Osteocyte (in vitro differentiated cells): ENCODE results near the gene DOCK8. TPM values are rescaled to one million over a fixed set of nuclear protein-coding genes. Genes with fewer than 3 reads are reported as not detected.

Experiments
- DNase-seq: peaks from one replicate; pipeline ENCODE4 v3.0.0; 2021; ENCODE audit warnings: mixed read lengths; ENCODE audit not compliant: unreplicated experiment; ENCODE audit errors: extremely low spot score
- H3K27ac Mint-ChIP-seq: one replicate; pipeline ENCODE4 v1.8.0; 2021; ENCODE audit warnings: mild to moderate bottlenecking, mixed read lengths; ENCODE audit not compliant: unreplicated experiment
- H3K27me3 Mint-ChIP-seq: one replicate; pipeline ENCODE4 v1.8.0; 2021; ENCODE audit warnings: mixed read lengths; ENCODE audit not compliant: unreplicated experiment
- H3K36me3 Mint-ChIP-seq: one replicate; pipeline ENCODE4 v1.8.0; 2021; ENCODE audit warnings: mixed read lengths; ENCODE audit not compliant: unreplicated experiment
- H3K4me1 Mint-ChIP-seq: one replicate; pipeline ENCODE4 v1.8.0; 2021; ENCODE audit warnings: mixed read lengths; ENCODE audit not compliant: unreplicated experiment
- H3K4me3 Mint-ChIP-seq: one replicate; pipeline ENCODE4 v1.8.0; 2021; ENCODE audit warnings: mild to moderate bottlenecking, moderate library complexity, mixed read lengths; ENCODE audit not compliant: unreplicated experiment
- H3K9me3 Mint-ChIP-seq: one replicate; pipeline ENCODE4 v1.8.0; 2021; ENCODE audit warnings: mixed read lengths; ENCODE audit not compliant: unreplicated experiment
- total RNA-seq: library from RNA; stranded (reverse); gene quantifications from 2 replicates; pipeline ENCODE4 v1.2.1, GENCODE V29; 2021
- TF ChIP-seq, protein P1 (sequence below): fragments of 200-600 bp; sonication (generic); IDR thresholded peaks from 2 replicates; pipeline ENCODE4 v1.5.0; 2021; ENCODE audit warnings: antibody characterized with exemption, mild to moderate bottlenecking, moderate library complexity

Gene DOCK8
- total RNA-seq, 1 donor from 2014 or later, result not detected

DNA sequence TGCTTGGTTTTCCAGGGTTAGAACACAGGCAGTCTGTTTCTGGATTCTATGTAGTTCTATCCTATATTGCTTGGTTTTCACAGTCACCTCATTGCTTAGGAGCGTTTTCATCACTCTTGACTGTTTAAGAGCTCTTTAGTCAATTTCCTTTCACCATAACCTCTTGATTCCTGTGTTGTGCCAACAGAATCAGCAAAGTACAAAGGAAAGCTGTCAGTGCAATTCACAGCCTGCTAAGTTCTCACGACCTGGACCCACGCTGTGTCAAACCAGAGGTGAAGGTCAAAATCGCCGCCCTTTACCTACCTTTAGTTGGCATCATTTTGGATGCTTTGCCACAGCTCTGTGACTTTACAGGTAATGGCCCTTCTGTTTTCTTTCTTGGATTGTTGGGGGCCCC lies 199.9 kb downstream of the DOCK8 start:
- TF ChIP-seq, protein P1, sequence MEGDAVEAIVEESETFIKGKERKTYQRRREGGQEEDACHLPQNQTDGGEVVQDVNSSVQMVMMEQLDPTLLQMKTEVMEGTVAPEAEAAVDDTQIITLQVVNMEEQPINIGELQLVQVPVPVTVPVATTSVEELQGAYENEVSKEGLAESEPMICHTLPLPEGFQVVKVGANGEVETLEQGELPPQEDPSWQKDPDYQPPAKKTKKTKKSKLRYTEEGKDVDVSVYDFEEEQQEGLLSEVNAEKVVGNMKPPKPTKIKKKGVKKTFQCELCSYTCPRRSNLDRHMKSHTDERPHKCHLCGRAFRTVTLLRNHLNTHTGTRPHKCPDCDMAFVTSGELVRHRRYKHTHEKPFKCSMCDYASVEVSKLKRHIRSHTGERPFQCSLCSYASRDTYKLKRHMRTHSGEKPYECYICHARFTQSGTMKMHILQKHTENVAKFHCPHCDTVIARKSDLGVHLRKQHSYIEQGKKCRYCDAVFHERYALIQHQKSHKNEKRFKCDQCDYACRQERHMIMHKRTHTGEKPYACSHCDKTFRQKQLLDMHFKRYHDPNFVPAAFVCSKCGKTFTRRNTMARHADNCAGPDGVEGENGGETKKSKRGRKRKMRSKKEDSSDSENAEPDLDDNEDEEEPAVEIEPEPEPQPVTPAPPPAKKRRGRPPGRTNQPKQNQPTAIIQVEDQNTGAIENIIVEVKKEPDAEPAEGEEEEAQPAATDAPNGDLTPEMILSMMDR, result no peak
- Mint-ChIP-seq H3K27ac (no peak overlapping the region), H3K9me3 (no peaks in the 10 kb centered on the region), H3K36me3 (no peaks in the 10 kb centered on the region), H3K27me3 (no peaks in the 10 kb centered on the region), H3K4me1 (no peaks in the 10 kb centered on the region), H3K4me3 (no peak overlapping the region)
- DNase-seq, result no peak

DNA sequence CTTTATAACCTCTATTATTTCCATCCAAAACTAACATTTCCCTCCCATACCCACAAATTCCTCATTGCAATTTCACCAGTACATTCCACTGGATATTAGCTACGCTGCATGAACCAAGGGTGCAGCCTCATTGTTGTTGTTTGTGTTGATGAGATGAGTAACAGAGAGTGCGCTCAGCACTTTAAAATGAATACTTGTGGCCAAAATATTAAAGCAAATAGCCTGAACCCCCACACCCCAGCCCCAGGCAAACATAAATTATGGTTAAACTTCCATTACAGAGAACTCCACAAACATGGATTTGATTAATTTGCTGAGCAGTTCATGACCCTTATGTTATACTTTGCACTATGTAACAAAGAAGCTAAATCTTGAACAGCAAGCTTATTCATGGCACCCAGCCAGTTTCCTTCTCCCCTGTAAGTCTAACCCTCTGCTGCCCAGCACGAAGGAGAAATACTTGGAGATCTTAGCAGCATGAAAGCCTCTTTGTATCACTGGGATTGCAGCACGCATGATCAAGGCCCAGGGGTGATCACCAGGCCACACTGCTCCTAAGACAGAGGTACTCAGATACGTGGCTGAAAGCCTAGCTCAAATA lies 205.0 kb downstream of the DOCK8 start:
- H3K9me3 Mint-ChIP-seq, result no peaks in the 10 kb centered on the region
- H3K4me3 Mint-ChIP-seq, result no peak overlapping the region
- no peaks in the 10 kb centered on the region for H3K4me1 Mint-ChIP-seq
- no peaks in the 10 kb centered on the region for H3K27me3 Mint-ChIP-seq
- H3K36me3 Mint-ChIP-seq, result no peaks in the 10 kb centered on the region
- H3K27ac Mint-ChIP-seq, result no peak overlapping the region
- DNase-seq, result no peak
- TF ChIP-seq, protein P1, result no peak

DNA sequence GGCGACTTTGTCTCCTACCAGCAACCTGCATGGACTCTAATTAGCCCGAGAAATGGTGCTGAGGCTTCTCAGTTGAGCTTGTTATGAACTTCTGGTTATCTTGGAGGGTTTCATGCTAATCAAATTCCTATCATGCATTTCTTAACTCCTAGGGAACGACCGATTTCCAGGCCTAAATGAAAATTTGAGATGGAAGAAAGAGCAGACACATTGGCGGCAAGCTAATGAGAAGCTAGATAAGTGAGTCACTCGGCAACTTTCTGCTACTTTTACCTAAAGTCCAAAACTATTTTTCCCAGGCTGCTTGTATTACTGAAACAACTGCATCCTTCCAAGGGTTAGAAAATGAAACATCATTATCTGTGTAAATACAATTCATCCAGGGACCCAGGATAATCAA lies 207.2 kb downstream of the DOCK8 start:
- DNase-seq, result no peak
- Mint-ChIP-seq H3K27ac (no peak overlapping the region), H3K27me3 (no peaks in the 10 kb centered on the region), H3K4me1 (no peaks in the 10 kb centered on the region), H3K9me3 (no peaks in the 10 kb centered on the region), H3K4me3 (no peak overlapping the region), H3K36me3 (no peaks in the 10 kb centered on the region)
- TF ChIP-seq, protein P1, result no peak

DNA sequence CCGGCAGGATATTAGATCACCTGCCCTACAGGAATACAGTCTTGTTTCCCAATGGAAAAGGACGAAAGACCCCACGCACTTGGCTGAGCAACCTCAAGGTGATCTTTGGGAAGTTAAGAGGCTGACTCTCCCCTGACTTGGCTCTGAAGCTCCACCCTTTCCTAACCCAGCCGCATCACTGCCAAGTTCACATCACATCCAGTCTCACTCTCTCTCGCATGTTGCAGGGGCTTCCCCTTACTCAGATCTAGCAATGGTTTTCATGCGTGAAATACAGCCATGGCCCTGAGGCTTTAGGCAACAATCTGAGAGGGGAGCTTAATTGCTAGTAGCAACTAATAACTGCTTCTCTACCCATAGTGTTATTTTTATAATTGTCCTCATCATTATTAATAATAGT lies 211.6 kb downstream of the DOCK8 start:
- DNase-seq, result no peak
- H3K9me3 Mint-ChIP-seq, result no peaks in the 10 kb centered on the region
- no peaks in the 10 kb centered on the region for H3K4me1 Mint-ChIP-seq
- H3K27ac Mint-ChIP-seq, result no peak overlapping the region
- H3K36me3 Mint-ChIP-seq, result no peaks in the 10 kb centered on the region
- H3K4me3 Mint-ChIP-seq, result no peak overlapping the region
- H3K27me3 Mint-ChIP-seq, result no peaks in the 10 kb centered on the region
- TF ChIP-seq, protein P1, result no peak

DNA sequence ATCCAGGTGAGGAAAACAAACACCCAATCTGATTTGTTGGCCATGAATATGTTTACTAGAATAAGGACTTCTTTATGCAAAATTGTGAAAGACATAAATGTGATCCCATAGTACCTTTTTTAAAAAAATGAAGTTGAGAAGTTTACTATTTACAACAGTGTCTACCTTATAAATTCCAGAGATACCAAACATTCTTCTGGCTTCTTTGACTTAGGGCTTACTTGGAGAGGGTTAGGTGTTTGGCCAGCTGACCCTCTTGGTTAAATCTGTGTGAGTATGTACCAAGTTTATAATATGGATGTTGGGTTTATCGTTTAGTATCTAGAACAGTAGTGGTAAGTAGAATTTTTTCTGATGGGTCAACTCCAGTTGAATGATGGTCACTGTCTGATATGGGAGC lies 212.3 kb downstream of the DOCK8 start:
- H3K36me3 Mint-ChIP-seq, result no peaks in the 10 kb centered on the region
- H3K27ac Mint-ChIP-seq, result no peak overlapping the region
- H3K4me3 Mint-ChIP-seq, result no peak overlapping the region
- no peaks in the 10 kb centered on the region for H3K27me3 Mint-ChIP-seq
- no peaks in the 10 kb centered on the region for H3K4me1 Mint-ChIP-seq
- TF ChIP-seq, protein P1, result no peak
- no peak for DNase-seq
- no peaks in the 10 kb centered on the region for H3K9me3 Mint-ChIP-seq
